GM23248 (cell line): ENCODE measurements around the gene RIN1.

ENCODE experiments used
- EZH2 ChIP-seq: fragments of 200-600 bp; sonication (generic); IDR thresholded peaks from 2 replicates; pipeline ENCODE4 v1.6.1; 2018; ENCODE audit warnings: antibody characterized with exemption, mild to moderate bottlenecking; ENCODE audit not compliant: insufficient read depth, poor library complexity, severe bottlenecking
- EZH2phosphoT487 ChIP-seq: fragments of 200-600 bp; sonication (generic); IDR thresholded peaks from 2 replicates; pipeline ENCODE4 v1.6.1; 2018; ENCODE audit warnings: antibody characterized with exemption, moderate library complexity, mild to moderate bottlenecking, low read depth; ENCODE audit not compliant: insufficient read depth

DNA sequence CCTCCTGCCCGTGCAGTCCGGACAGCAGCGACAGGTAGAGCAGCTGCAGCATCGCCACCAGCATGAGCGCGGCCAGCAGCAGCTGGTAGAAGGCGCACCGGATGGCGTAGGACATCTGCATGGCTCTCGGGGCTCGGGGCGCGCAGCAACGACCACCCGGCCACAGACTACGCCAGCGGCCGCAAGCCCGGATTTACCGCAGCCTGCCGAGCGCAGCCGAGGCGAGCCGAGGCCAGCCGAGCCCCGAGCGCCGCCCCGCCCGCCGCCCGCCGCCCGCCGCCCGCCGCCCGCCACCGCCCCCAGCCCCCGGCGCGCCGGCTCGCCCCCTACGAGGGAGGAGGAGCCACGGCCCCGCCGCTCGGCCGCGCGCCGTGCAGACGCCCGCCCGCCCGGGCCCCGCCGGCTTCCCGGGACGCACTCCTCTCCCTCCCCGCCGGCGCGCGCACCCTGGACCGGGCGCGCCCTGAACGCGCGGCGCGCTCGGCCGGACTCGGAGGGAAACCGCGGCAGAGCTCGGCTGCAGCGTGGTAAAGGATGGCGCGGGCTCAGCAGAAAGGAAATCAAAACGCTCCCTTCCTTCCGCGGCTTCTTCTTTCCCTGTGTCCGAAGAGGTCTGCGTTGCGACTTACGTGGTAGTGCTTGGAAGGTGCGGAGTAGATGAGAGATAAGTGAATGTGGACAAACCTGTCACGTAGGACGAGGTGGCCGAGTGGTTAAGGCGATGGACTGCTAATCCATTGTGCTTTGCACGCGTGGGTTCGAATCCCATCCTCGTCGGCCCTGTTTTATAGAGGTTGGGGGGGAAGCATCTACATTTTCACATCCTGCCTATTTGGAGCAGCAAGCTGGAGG lies 11.4 kb upstream of the RIN1 start, which contains the start of gene B4GAT1:
- no peak for TF ChIP-seq EZH2
- TF ChIP-seq EZH2phosphoT487 = no peak
